ENCODE results near the gene CMC4. TPM values are rescaled to one million over a fixed set of nuclear protein-coding genes. Genes with fewer than 3 reads are reported as not detected.

CMC4 gene
- total RNA-seq, 6 donors from 2014 or later = 4.4 to 14.9 (median 7.8) TPM

- Histone ChIP-seq H3K4me1 (peaks cover 0 to 2% (median 0%) of the 10 kb centered on the region in 4 donors), H3K27ac (no peak overlapping the region), H3K9me3 (no peaks in the 10 kb centered on the region), H3K4me3 (no peak overlapping the region), H3K36me3 (peaks cover 0 to 15% (median 2%) of the 10 kb centered on the region in 4 donors), H3K27me3 (no peaks in the 10 kb centered on the region)
- ATAC-seq (ENCODE audit: low FRiP score in 2 of 2) = peak in 1 of 2 donors; percentile 39
- peak in 1 of 2 donors; percentile 38 for DNase-seq
- WGBS, 2 donors = 43 to 58% methylated on average over 7 to 9 of the region's 9 CpGs
- no peak for TF ChIP-seq POLR2AphosphoS5 (IDR thresholded peaks at IDR 0.05)
- TF ChIP-seq EP300 (IDR thresholded peaks at IDR 0.05) = no peak
- TF ChIP-seq CTCF (IDR thresholded peaks at IDR 0.05) = peak in 3 of 6 experiments; percentile 37 to 40 (median 38)
- TF ChIP-seq POLR2A (IDR thresholded peaks at IDR 0.05) = no peak
Measured at GRCh38 chrX:155048977-155049619, 21.8 kb downstream of the CMC4 start.

GRCh38 chrX:155046811-155047528 lies 24.0 kb downstream of the CMC4 start:
- peaks cover 0 to 6% (median 2%) of the 10 kb centered on the region in 4 donors for H3K36me3 ChIP-seq
- H3K27ac ChIP-seq = no peak overlapping the region
- no peak for DNase-seq
- 63 to 98% methylated on average over 5 of the region's 5 CpGs for WGBS, 2 donors
- no peak for ATAC-seq (ENCODE audit: low FRiP score in 2 of 2)
- no peak for TF ChIP-seq CTCF (IDR thresholded peaks at IDR 0.05)
- no peak for TF ChIP-seq POLR2AphosphoS5 (IDR thresholded peaks at IDR 0.05)
- no peak for TF ChIP-seq POLR2A (IDR thresholded peaks at IDR 0.05)
- TF ChIP-seq EP300 (IDR thresholded peaks at IDR 0.05) = no peak
- H3K27me3 ChIP-seq = no peaks in the 10 kb centered on the region
- H3K9me3 ChIP-seq = no peaks in the 10 kb centered on the region
- peaks cover 0 to 2% (median 0%) of the 10 kb centered on the region in 4 donors for H3K4me1 ChIP-seq
- H3K4me3 ChIP-seq = no peak overlapping the region

GRCh38 chrX:155046129-155046810 lies 24.7 kb downstream of the CMC4 start:
- no peaks in the 10 kb centered on the region for H3K9me3 ChIP-seq
- H3K36me3 ChIP-seq = peaks cover 0 to 4% (median 2%) of the 10 kb centered on the region in 4 donors
- no peaks in the 10 kb centered on the region for H3K27me3 ChIP-seq
- 69 to 90% methylated on average over 6 of the region's 6 CpGs for WGBS, 2 donors
- no peak overlapping the region for H3K27ac ChIP-seq
- no peak for TF ChIP-seq POLR2A (IDR thresholded peaks at IDR 0.05)
- no peak for TF ChIP-seq CTCF (IDR thresholded peaks at IDR 0.05)
- TF ChIP-seq POLR2AphosphoS5 (IDR thresholded peaks at IDR 0.05) = no peak
- TF ChIP-seq EP300 (IDR thresholded peaks at IDR 0.05) = no peak
- H3K4me3 ChIP-seq = no peak overlapping the region
- H3K4me1 ChIP-seq = peaks cover 0 to 2% (median 0%) of the 10 kb centered on the region in 4 donors
- DNase-seq (no peak), ATAC-seq (ENCODE audit: low FRiP score in 2 of 2) (no peak)

- no peaks in the 10 kb centered on the region for H3K9me3 ChIP-seq
- H3K4me1 ChIP-seq = no peaks in the 10 kb centered on the region
- no peak for ATAC-seq (ENCODE audit: low FRiP score in 2 of 2)
- no peaks in the 10 kb centered on the region for H3K27me3 ChIP-seq
- TF ChIP-seq EP300 (IDR thresholded peaks at IDR 0.05) (no peak), CTCF (IDR thresholded peaks at IDR 0.05) (no peak), POLR2AphosphoS5 (IDR thresholded peaks at IDR 0.05) (no peak), POLR2A (IDR thresholded peaks at IDR 0.05) (no peak)
- no peak for DNase-seq
- H3K36me3 ChIP-seq = peaks cover 0 to 15% (median 0%) of the 10 kb centered on the region in 4 donors
- H3K4me3 ChIP-seq = no peak overlapping the region
- 94 to 98% methylated on average over 4 of the region's 4 CpGs for WGBS, 2 donors
- H3K27ac ChIP-seq = no peak overlapping the region
Measured at GRCh38 chrX:155035688-155036087, 35.2 kb downstream of the CMC4 start.
